Stimulated activated CD8-positive, alpha-beta memory T cell treated with anti-CD3 and anti-CD28 coated beads, Interleukin-2, amount 100 ng/mL, for 1 hour (primary cell): ENCODE results near the gene UNC13B.
"Not testable (repeated sequence)": the region's sequence is repeated elsewhere in the genome, so short reads cannot be mapped to it uniquely, and the experiment has no call there.

Source experiments
- DNase-seq, 2 donors: peaks; one replicate each; pipeline ENCODE4 v3.0.0-alpha.2; 2020; ENCODE audit warnings: low read depth in 2 of 2

Gene UNC13B

GRCh38 chr9:35226651-35227050 lies 64.8 kb downstream of the UNC13B start:
- no peak for DNase-seq

GRCh38 chr9:35227284-35227683 lies 65.5 kb downstream of the UNC13B start:
- DNase-seq, result no peak

DNA sequence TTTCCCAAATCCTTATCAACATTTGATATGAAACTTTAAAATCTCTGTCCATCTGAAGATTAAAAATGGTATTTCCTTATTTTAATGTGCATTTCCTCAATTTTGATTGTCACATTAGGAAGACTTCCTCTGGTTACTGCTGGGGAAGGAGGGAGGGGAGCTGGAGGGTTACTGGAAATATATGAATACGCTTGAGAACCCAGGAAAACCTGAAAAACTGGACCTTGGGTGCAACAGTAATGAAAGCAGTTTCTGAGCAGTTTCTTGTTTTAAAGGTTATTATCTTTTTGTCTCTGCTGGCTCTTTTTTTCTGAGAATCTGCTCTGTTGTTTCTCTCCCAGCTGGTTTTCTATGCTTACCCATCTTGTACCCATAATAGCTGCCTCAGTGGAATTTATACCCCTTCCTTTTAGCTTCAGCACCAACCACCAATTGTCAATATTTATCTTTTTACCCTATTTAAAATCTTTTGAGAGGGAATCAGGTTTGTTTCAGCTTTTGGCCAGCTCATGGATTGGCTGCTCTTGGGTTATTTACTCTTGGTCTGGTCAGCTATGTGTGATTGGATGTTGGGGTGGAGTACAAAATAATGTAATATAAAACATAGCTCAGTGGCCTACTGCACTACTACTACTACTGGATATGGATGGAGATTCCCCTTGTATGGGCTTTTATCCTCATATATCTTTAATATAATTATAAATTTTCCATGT lies 67.4 kb downstream of the UNC13B start:
- no peak for DNase-seq

GRCh38 chr9:35229779-35230143 lies 68.0 kb downstream of the UNC13B start:
- DNase-seq, result no peak

GRCh38 chr9:35232867-35233544 lies 71.2 kb downstream of the UNC13B start:
- DNase-seq, result no peak

DNA sequence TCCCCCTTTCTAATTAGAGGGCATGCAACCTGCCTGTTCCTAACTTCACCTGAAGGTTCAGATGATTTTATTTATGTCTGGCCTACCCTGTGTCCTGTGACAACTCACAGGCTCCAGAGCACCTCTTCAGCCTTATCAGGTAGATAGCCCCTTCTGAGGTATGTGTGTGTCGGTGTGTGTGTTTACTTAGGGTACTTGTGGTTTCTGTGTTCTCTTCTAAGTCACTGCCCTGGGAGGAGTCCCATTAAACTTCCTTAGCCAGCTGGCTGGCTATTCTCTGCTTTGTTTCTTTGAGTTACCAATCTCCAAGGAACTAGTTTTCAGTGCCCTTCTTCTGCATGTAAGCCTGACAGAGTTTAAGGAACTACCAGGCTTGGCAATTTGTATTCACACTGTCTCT lies 74.9 kb downstream of the UNC13B start:
- DNase-seq, result no peak

DNA sequence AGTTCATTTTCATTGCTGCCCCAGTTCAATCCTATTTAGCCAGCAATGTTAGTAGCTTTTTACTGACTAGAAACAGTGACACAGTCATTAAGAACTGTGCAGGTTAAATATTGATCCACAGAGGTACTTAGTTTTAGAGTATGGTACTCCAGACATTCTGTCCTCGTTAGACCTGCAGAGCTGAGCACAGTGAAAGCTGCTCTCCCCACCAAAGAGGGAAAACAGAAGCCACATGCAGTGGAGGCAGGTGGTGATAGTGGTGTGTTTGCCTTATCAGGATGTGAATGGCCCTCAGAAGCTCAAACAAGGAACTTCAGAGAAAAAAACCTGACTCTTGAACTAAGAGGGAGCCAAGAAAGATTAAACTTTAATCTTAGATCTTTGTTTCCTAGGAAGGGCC lies 75.5 kb downstream of the UNC13B start:
- DNase-seq, result no peak

- not testable (repeated sequence) for DNase-seq
Observed at GRCh38 chr9:35245945-35246344, 84.1 kb downstream of the UNC13B start.

DNA sequence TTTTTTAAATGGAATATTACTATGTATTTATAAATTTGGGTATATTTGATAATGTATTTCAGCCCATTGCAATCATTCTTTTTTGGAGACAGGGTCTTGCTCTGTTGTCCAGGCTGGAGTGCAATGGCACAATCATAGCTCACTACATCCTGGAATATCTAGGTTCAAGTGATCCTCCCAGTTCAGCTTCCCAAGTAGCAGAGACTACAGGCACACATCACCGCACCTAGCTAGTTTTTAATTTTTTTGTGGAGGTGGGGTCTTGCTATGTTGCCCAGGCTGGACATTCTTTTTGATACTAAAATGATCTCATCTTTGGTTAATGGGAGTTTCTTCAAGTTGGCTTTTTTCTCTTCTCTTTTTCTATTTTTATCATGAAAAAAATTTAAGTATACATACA lies 91.3 kb downstream of the UNC13B start:
- no peak for DNase-seq

GRCh38 chr9:35254237-35254636 lies 92.4 kb downstream of the UNC13B start:
- DNase-seq, result no peak

DNA sequence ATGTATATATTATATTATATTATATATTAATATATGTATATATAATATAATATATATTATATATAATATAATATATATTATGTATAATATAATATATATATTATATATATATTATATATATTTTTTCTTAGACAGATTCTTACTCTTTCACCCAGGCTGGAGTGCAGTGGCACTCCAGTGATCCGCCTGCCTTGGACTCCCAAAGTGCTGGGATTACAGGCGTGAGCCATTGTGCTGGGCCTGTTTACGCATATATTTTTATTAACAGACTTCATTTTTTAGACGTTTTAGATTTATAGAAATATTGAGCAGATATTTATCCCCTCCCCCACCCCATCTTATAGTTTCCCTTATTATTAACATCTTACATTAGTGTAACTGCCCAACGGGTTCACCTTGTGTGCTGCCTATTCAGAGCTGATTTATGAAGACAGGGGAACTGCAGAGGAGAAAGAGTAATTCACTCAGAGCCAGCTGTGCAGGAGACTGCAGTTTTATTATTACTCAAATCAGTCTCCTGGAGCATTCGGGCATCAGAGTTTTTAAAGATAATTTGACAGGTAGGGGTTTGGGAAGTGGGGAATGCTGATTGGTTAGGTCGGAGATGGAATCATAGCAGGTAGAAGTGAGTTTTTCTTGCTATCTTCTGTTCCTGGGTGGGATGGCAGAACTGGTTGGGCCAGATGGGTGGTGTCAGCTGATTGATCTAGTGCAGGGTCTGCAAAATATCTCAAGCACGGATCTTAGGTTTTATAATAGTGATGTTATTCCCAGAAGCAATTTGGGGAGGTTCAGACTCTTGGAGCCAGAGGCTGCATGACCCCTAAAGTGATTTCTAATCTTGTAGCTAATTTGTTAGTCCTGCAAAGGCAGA lies 93.4 kb downstream of the UNC13B start:
- DNase-seq, result no peak

DNA sequence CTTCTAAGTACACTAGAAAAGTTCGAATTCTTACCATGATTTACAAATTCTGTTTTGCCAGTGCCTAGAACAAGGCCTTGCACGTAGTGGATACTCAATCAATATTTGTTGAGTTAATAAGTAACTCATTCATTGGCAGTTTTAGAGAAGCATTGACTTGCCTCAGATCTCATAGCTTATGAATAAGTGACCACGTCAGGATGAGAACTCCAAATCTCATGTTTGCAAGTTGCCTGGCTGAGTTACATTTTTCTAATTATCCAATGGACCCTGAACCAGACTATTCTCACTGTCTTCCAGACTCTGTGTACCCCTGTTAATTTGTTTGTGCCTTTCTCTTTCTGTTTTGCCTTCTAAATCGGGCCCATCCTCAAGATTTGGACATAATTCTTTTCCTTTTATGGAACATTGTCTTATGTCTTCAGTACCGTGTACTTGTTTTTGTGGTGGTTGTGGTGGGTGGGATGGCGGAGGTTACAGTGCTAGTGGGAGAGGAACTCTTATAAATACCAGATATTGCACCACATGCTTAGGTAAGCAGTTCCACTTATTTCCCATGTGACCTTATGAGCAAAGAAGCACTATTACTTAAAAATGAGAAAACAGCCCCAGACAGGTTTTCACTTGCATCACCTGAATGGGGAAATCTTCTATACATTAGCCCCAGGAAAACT lies 96.3 kb downstream of the UNC13B start:
- no peak for DNase-seq

DNA sequence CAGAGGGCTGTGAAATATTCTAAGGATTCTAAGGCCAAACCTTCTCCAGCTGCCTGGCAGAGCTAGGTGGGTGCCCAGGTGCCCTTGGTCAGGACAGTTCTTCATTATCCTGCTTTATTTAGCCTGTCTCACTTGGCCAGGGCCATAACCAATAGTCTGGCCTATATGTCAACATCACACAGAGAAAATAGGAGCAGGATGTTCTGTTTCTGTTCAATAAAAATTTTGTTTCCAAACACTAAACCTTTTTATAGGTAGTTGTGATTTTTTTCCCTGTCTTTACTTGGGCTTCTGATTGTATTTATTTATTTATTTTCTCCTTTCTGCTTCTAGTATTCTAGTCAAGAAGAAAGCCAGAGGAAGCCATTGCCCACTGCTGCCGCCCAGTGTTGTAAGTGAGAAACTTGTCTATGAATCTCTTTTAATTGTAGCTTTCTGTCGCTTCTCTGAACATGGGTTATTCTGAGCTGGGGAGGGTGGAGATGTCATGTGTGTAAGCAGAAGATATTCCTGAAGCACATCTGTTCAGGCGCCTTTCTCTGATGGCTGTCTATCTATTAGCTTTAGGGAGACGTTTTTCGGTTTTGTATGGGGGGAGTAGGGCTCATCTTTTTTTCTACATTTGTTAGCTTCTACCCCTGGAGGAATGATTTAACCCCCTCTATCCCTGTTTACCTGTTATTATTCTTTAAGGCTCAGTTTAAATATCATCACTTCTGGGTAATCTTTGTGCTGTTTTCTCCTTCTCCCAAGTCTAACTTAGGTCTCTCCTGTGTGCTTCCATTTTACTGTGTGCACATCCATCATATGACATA lies 97.1 kb downstream of the UNC13B start:
- DNase-seq, result peak in 1 of 2 donors; percentile 6

GRCh38 chr9:35260186-35260585 lies 98.4 kb downstream of the UNC13B start:
- DNase-seq, result no peak

DNA sequence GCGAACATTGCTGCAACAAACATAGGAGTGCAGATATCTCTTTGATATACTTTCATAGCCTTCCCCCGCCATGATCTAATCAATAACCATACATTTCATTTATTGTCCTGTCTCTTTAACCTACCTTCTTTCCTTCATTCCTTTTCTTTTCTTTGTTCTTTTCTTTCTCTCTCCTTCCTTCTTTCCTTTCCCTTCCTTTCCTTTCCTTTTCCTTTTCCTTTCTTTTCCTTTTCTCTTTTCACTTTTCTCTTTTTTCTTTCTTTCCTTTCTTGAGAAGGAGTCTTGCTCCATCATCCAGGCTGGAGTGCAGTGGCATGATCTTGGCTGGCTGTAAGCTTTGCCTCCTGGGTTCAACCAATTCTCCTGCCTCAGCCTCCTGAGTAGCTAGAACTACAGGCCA lies 100.3 kb downstream of the UNC13B start:
- DNase-seq, result no peak

GRCh38 chr9:35267710-35268109 lies 105.9 kb downstream of the UNC13B start:
- no peak for DNase-seq

GRCh38 chr9:35269919-35270318 lies 108.1 kb downstream of the UNC13B start:
- no peak for DNase-seq

GRCh38 chr9:35271637-35272036 lies 109.8 kb downstream of the UNC13B start:
- no peak for DNase-seq

- no peak for DNase-seq
Observed at GRCh38 chr9:35272989-35273388, 111.2 kb downstream of the UNC13B start.

DNA sequence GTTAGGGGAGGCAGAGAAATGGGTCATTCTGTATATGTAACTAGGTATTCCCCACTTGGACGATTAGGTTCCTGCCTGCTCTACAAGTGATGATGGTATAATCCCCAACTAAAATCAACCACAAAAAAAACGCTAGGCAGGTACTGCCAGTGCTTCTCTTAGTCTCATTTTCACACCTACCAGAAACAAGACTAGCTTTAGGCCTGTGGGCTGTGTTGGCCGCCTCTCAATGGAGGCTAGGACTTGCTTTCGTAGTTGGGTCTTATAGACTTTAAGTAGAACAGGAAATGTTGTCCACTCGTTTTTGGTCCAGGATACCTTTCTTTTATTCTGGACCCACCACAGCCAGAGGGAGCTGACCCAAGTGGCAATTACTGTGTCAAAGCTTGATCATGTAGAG lies 111.8 kb downstream of the UNC13B start:
- no peak for DNase-seq

DNA sequence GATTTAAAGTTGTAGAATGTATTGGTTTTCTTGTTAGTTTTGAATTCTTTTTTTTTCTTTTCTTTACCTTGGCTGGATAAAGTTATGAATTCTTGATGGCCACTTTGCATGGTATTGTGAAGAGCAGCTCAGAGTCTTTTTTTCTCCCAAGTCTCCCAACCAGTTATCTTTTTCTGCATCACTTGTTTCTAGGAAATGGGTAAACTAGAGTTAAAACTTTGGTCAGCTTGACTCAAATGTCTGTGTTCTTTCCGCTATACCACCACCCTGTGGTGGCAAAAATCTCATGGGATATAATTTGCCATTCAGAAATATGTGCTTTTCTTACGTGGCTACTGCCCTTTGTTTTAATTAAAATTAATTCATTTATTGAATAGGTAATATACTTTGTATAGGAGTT lies 113.2 kb downstream of the UNC13B start:
- no peak for DNase-seq
